ENCODE results near the gene GRK3.

GRK3 gene

GRCh38 chr22:25629613-25630012, 65.1 kb downstream of the GRK3 start:
- DNase-seq: no peak

GRCh38 chr22:25630447-25630846, 66.0 kb downstream of the GRK3 start:
- DNase-seq: no peak

- no peak for DNase-seq
Observed at GRCh38 chr22:25636323-25636722, 71.8 kb downstream of the GRK3 start.

- DNase-seq: no peak
Observed at GRCh38 chr22:25637032-25637431, 72.6 kb downstream of the GRK3 start.

- DNase-seq: no peak
Observed at GRCh38 chr22:25637672-25638071, 73.2 kb downstream of the GRK3 start.

GRCh38 chr22:25638638-25639037, 74.2 kb downstream of the GRK3 start:
- DNase-seq: no peak

- DNase-seq: no peak
Observed at GRCh38 chr22:25641650-25642049, 77.2 kb downstream of the GRK3 start.

- DNase-seq: no peak
Observed at GRCh38 chr22:25643232-25644000, 78.9 kb downstream of the GRK3 start.

GRCh38 chr22:25644122-25644521, 79.6 kb downstream of the GRK3 start:
- no peak for DNase-seq

GRCh38 chr22:25645266-25645665, 80.8 kb downstream of the GRK3 start:
- DNase-seq: no peak

- no peak for DNase-seq
Observed at GRCh38 chr22:25645964-25646363, 81.5 kb downstream of the GRK3 start.

GRCh38 chr22:25650833-25651232, 86.4 kb downstream of the GRK3 start:
- DNase-seq: no peak

- DNase-seq: no peak
Observed at GRCh38 chr22:25651332-25652085, 87.0 kb downstream of the GRK3 start.

GRCh38 chr22:25654676-25655075, 90.2 kb downstream of the GRK3 start:
- no peak for DNase-seq

- DNase-seq: no peak
Observed at GRCh38 chr22:25655371-25655935, 91.0 kb downstream of the GRK3 start.

GRCh38 chr22:25656724-25657123, 92.2 kb downstream of the GRK3 start:
- DNase-seq: no peak

GRCh38 chr22:25658633-25659032, 94.2 kb downstream of the GRK3 start:
- no peak for DNase-seq

GRCh38 chr22:25659413-25659812, 94.9 kb downstream of the GRK3 start:
- DNase-seq: no peak

GRCh38 chr22:25660336-25660735, 95.9 kb downstream of the GRK3 start:
- DNase-seq: no peak

GRCh38 chr22:25661073-25661472, 96.6 kb downstream of the GRK3 start:
- no peak for DNase-seq

- no peak for DNase-seq
Observed at GRCh38 chr22:25663654-25664053, 99.2 kb downstream of the GRK3 start.

GRCh38 chr22:25666308-25666707, 101.8 kb downstream of the GRK3 start:
- no peak for DNase-seq

GRCh38 chr22:25668437-25668836, 104.0 kb downstream of the GRK3 start:
- DNase-seq: no peak
